RWPE1 (cell line): ENCODE measurements around the gene KBTBD13.
"Not testable (repeated sequence)": the region's sequence is repeated elsewhere in the genome, so short reads cannot be mapped to it uniquely, and the experiment has no call there.

ENCODE experiments used
- CTCF ChIA-PET: fragments of 350-600 bp; sonication (Branson Sonifier 250); formaldehyde crosslinking; extraction: SDS; loops from one replicate; lab custom pipeline; 2021; lab: Yijun Ruan, JAX
- POLR2A ChIA-PET: fragments of 400-600 bp; formaldehyde crosslinking; extraction: SDS; loops from one replicate; lab custom pipeline; 2020; ENCODE audit warnings: antibody characterized with exemption; ENCODE audit not compliant: low non-redundant PET; lab: Yijun Ruan, JAX
- DNase-seq: peaks from one replicate; pipeline ENCODE4 v3.0.0; 2012; ENCODE audit warnings: low spot score
- H3K27ac ChIP-seq: fragments of 450-650 bp; 2 replicates; pipeline ENCODE4 v1.5.1; 2017
- CTCF ChIP-seq: fragments of 450-650 bp; conservative IDR thresholded peaks from 2 replicates; pipeline ENCODE4 v1.5.1; 2017; ENCODE audit warnings: low read depth, mild to moderate bottlenecking

The KBTBD13 gene

GRCh38 chr15:65092911-65093792 is 16.6 kb downstream of the KBTBD13 start:
- CTCF ChIA-PET = no interaction called here
- no peak for TF ChIP-seq CTCF
- DNase-seq = no peak
- no peak overlapping the region for H3K27ac ChIP-seq
- POLR2A ChIA-PET = no interaction called here

- POLR2A ChIA-PET, DNase-seq, CTCF ChIA-PET, H3K27ac ChIP-seq: not testable (repeated sequence)
These were observed 17.2 kb downstream of the KBTBD13 start for GRCh38 chr15:65093793-65094170.

GRCh38 chr15:65094294-65094995 is 17.9 kb downstream of the KBTBD13 start:
- ChIA-PET CTCF (interaction anchor here (0.6 kb wide), 1 partner anchor 775 kb away, joined by 3 read pairs; no protein-coding TSS in a partner anchor), POLR2A (no interaction called here)
- no peak overlapping the region for H3K27ac ChIP-seq
- no peak for DNase-seq
- no peak for TF ChIP-seq CTCF

- H3K27ac ChIP-seq = no peak overlapping the region
- no peak for DNase-seq
- TF ChIP-seq CTCF = no peak
- CTCF ChIA-PET = interaction anchor here (0.6 kb wide), 1 partner anchor 244 kb away, joined by 3 read pairs; no protein-coding TSS in a partner anchor
- POLR2A ChIA-PET = no interaction called here
These were observed 18.6 kb downstream of the KBTBD13 start for GRCh38 chr15:65095011-65095746.

GRCh38 chr15:65095747-65096104 is 19.2 kb downstream of the KBTBD13 start:
- POLR2A ChIA-PET = no interaction called here
- no peak for TF ChIP-seq CTCF
- no peak overlapping the region for H3K27ac ChIP-seq
- CTCF ChIA-PET = interaction anchor here (0.6 kb wide), 1 partner anchor 244 kb away, joined by 3 read pairs; no protein-coding TSS in a partner anchor
- DNase-seq = no peak

GRCh38 chr15:65096481-65097385 is 20.2 kb downstream of the KBTBD13 start:
- ChIA-PET CTCF (no interaction called here), POLR2A (no interaction called here)
- DNase-seq = no peak
- TF ChIP-seq CTCF = no peak
- no peak overlapping the region for H3K27ac ChIP-seq
